ENCODE results near the gene HCFC1.

DNA sequence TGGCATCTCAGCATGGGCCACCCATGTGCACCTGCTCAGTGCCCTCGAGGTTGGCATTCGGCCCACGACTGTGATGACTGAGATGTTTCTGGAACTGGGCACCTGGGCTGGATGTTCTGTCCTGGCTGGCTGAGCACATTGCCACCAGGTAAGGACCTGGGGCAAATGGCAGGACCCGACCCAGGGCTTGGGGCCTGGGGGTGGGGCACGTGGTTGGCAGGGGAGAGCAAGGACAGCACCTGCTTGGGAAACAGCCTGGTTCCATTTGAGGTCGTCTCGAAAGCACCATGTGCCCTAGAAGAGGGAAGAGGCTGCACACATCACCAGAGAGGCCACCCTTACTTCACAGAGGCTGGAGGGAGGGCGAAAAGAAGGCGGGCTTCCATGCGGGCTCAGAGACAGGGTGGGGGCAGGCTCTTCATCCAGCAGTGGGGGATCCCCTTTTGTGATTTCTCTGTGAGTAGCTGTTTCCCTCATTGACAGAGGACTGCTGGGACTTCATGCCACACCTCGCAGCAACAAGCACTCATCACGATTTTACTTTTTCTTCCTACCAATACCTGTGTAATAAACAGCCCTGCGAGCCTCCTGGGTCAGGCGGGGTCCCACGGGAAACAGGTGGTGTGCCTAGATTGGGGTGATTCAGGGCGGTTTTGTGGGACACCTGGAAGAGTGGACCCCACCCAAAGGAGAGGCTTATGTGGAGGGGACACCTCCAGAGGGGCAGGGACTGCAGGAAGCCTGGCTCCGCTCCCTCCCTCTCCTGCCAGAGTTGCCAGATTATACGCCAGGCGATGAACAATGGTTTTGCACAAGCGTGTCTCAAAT is 12.9 kb upstream of the HCFC1 start:
- TF ChIP-seq CTCF (IDR thresholded peaks at IDR 0.05; ENCODE audit: control extremely low read depth in 1 of 3, insufficient read depth in 1 of 3, low read depth in 1 of 3, low read length in 3 of 3): no peak
- TF ChIP-seq MAX (IDR thresholded peaks at IDR 0.05): no peak
- TF ChIP-seq, protein P1, sequence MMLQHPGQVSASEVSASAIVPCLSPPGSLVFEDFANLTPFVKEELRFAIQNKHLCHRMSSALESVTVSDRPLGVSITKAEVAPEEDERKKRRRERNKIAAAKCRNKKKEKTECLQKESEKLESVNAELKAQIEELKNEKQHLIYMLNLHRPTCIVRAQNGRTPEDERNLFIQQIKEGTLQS (IDR thresholded peaks at IDR 0.05; ENCODE audit: insufficient read depth, low read depth, low read length): no peak
